ENCODE data around the gene SYNPR. TPM values are rescaled to one million over a fixed set of nuclear protein-coding genes. Genes with fewer than 3 reads are reported as not detected.

Gene SYNPR
- total RNA-seq, 1 experiment from 2014 or later, result not detected

- Histone ChIP-seq H4K20me1 (ENCODE audit: low read length) (no peaks in the 10 kb centered on the region), H3K79me2 (ENCODE audit: low read length) (no peaks in the 10 kb centered on the region), H3K4me2 (ENCODE audit: low read length) (no peak overlapping the region), H3K27ac (ENCODE audit: low read length) (no peak overlapping the region), H3K27me3 (ENCODE audit: low read length) (no peaks in the 10 kb centered on the region), H3K9ac (ENCODE audit: low read length) (no peak overlapping the region), H3K36me3 (ENCODE audit: low read depth, low read length) (no peaks in the 10 kb centered on the region), H3K4me1 (ENCODE audit: insufficient read depth, low read length) (no peaks in the 10 kb centered on the region), H3K9me3 (ENCODE audit: low read length) (0 out of 2 replicates have a peak, but pooled peaks cover 4% of the 10 kb centered on the region), H3K4me3 (ENCODE audit: low read length) (no peak overlapping the region), H2AFZ (ENCODE audit: low read length) (no peak overlapping the region), H3K9me2 (replicated peaks; ENCODE audit: low read length) (no peaks in the 10 kb centered on the region), H3F3A (ENCODE audit: low read length, unreplicated experiment) (no peaks in the 10 kb centered on the region)
- TF ChIP-seq EZH2phosphoT487 (IDR thresholded peaks at IDR 0.05; ENCODE audit: borderline replicate concordance, low read length) (no peak), CTCF (conservative IDR thresholded peaks at IDR 0.05; ENCODE audit: low read depth, low read length) (no peak), EZH2 (IDR thresholded peaks at IDR 0.05; ENCODE audit: low read length, unreplicated experiment) (no peak)
- BruUV-seq (replicated peaks), result no TSS peak
- POLR2A ChIA-PET (ENCODE audit: unreplicated experiment), result no interaction called here
- ATAC-seq (no peak), DNase-seq (no peak)
- intact Hi-C loops (cut with micrococcal nuclease), result no loop called here
- CTCF ChIA-PET, result no interaction called here
Measured at GRCh38 chr3:63295356-63295755, 17.2 kb downstream of the SYNPR start.

GRCh38 chr3:63295806-63296205, 17.7 kb downstream of the SYNPR start:
- H3K27me3 ChIP-seq (ENCODE audit: low read length), result no peaks in the 10 kb centered on the region
- H3K27ac ChIP-seq (ENCODE audit: low read length), result no peak overlapping the region
- no peaks in the 10 kb centered on the region for H3K79me2 ChIP-seq (ENCODE audit: low read length)
- H3K4me3 ChIP-seq (ENCODE audit: low read length), result no peak overlapping the region
- TF ChIP-seq EZH2phosphoT487 (IDR thresholded peaks at IDR 0.05; ENCODE audit: borderline replicate concordance, low read length) (no peak), EZH2 (IDR thresholded peaks at IDR 0.05; ENCODE audit: low read length, unreplicated experiment) (no peak), CTCF (conservative IDR thresholded peaks at IDR 0.05; ENCODE audit: low read depth, low read length) (no peak)
- BruUV-seq (replicated peaks), result no TSS peak
- intact Hi-C loops (cut with micrococcal nuclease), result no loop called here
- no peaks in the 10 kb centered on the region for H3K4me1 ChIP-seq (ENCODE audit: insufficient read depth, low read length)
- no peak for DNase-seq
- H4K20me1 ChIP-seq (ENCODE audit: low read length), result no peaks in the 10 kb centered on the region
- H3K9me2 ChIP-seq (replicated peaks; ENCODE audit: low read length), result no peaks in the 10 kb centered on the region
- POLR2A ChIA-PET (ENCODE audit: unreplicated experiment), result no interaction called here
- no peaks in the 10 kb centered on the region for H3K36me3 ChIP-seq (ENCODE audit: low read depth, low read length)
- CTCF ChIA-PET, result no interaction called here
- no peak overlapping the region for H3K9ac ChIP-seq (ENCODE audit: low read length)
- H2AFZ ChIP-seq (ENCODE audit: low read length), result no peak overlapping the region
- no peak for ATAC-seq
- H3K4me2 ChIP-seq (ENCODE audit: low read length), result no peak overlapping the region
- 0 out of 2 replicates have a peak, but pooled peaks cover 4% of the 10 kb centered on the region for H3K9me3 ChIP-seq (ENCODE audit: low read length)
- no peaks in the 10 kb centered on the region for H3F3A ChIP-seq (ENCODE audit: low read length, unreplicated experiment)

GRCh38 chr3:63296249-63296648, 18.1 kb downstream of the SYNPR start:
- intact Hi-C loops (cut with micrococcal nuclease), result no loop called here
- no TSS peak for BruUV-seq (replicated peaks)
- H3K4me2 ChIP-seq (ENCODE audit: low read length), result no peak overlapping the region
- no peak overlapping the region for H3K4me3 ChIP-seq (ENCODE audit: low read length)
- DNase-seq, result no peak
- no peaks in the 10 kb centered on the region for H3K79me2 ChIP-seq (ENCODE audit: low read length)
- CTCF ChIA-PET, result no interaction called here
- H3K27me3 ChIP-seq (ENCODE audit: low read length), result no peaks in the 10 kb centered on the region
- H3K9ac ChIP-seq (ENCODE audit: low read length), result no peak overlapping the region
- H3K9me2 ChIP-seq (replicated peaks; ENCODE audit: low read length), result no peaks in the 10 kb centered on the region
- no peak for ATAC-seq
- H3F3A ChIP-seq (ENCODE audit: low read length, unreplicated experiment), result no peaks in the 10 kb centered on the region
- H3K36me3 ChIP-seq (ENCODE audit: low read depth, low read length), result no peaks in the 10 kb centered on the region
- 0 out of 2 replicates have a peak, but pooled peaks cover 4% of the 10 kb centered on the region for H3K9me3 ChIP-seq (ENCODE audit: low read length)
- no peaks in the 10 kb centered on the region for H4K20me1 ChIP-seq (ENCODE audit: low read length)
- TF ChIP-seq EZH2 (IDR thresholded peaks at IDR 0.05; ENCODE audit: low read length, unreplicated experiment), result no peak
- TF ChIP-seq EZH2phosphoT487 (IDR thresholded peaks at IDR 0.05; ENCODE audit: borderline replicate concordance, low read length), result no peak
- no peak for TF ChIP-seq CTCF (conservative IDR thresholded peaks at IDR 0.05; ENCODE audit: low read depth, low read length)
- POLR2A ChIA-PET (ENCODE audit: unreplicated experiment), result no interaction called here
- H2AFZ ChIP-seq (ENCODE audit: low read length), result no peak overlapping the region
- H3K4me1 ChIP-seq (ENCODE audit: insufficient read depth, low read length), result no peaks in the 10 kb centered on the region
- H3K27ac ChIP-seq (ENCODE audit: low read length), result no peak overlapping the region

Data from PC-3 (cell line).